K562 (cell line): Measurements from ENCODE around the gene PRMT2.

ENCODE experiments used
- BHLHE40 ChIP-seq: IDR thresholded peaks from 2 replicates; pipeline ENCODE4 v1.6.1; 2011; ENCODE audit warnings: low read length, improper control_type of control experiment
- CEBPZ ChIP-seq: fragments of 150-350 bp; IDR thresholded peaks from 2 replicates; pipeline ENCODE4 v1.6.1; 2014; ENCODE audit warnings: low read depth, mild to moderate bottlenecking, low read length, borderline replicate concordance
- CTCF ChIP-seq, 3 experiments: IDR thresholded peaks in 2 of 3; conservative IDR thresholded peaks in 1 of 3; 2 replicates each; pipeline ENCODE4 v1.5.1; 2011 to 2012; ENCODE audit warnings: low read length in 3 of 3, mild to moderate bottlenecking in 3 of 3, control low read depth in 2 of 3, improper control_type of control experiment in 1 of 3, inconsistent platforms in 1 of 3, low read depth in 1 of 3, mixed read lengths in 1 of 3, moderate library complexity in 1 of 3; ENCODE audit not compliant: insufficient read depth in 2 of 3
- GATAD2A ChIP-seq: fragments of 450-650 bp; IDR thresholded peaks from 2 replicates; pipeline ENCODE4 v1.6.1; 2017
- GMEB1 ChIP-seq: fragments of 250-450 bp; sonication (Bioruptor Pico); IDR thresholded peaks from 2 replicates; pipeline ENCODE4 v1.4.0; 2020; ENCODE audit warnings: mild to moderate bottlenecking
- HMGXB4 ChIP-seq: sonication (generic); formaldehyde crosslinking; IDR thresholded peaks from 2 replicates; pipeline ENCODE4 v1.8.1; 2023; ENCODE audit warnings: mild to moderate bottlenecking, missing genetic modification reagents
- IRF1 ChIP-seq: sonication (generic); formaldehyde crosslinking; IDR thresholded peaks from 2 replicates; pipeline ENCODE4 v1.8.0; 2022; ENCODE audit warnings: missing genetic modification reagents, mild to moderate bottlenecking, borderline replicate concordance
- IRF2 ChIP-seq: sonication (generic); formaldehyde crosslinking; IDR thresholded peaks from 2 replicates; pipeline ENCODE4 v1.8.1; 2022; ENCODE audit warnings: mild to moderate bottlenecking, missing genetic modification reagents
- POLR2G ChIP-seq: fragments of 200-400 bp; formaldehyde crosslinking; IDR thresholded peaks from 2 replicates; pipeline ENCODE4 v1.6.1; 2017; ENCODE audit warnings: low read depth, mild to moderate bottlenecking, antibody characterized with exemption, low read length, moderate library complexity
- RHOXF2B ChIP-seq: fragments of 250-450 bp; sonication (Bioruptor Pico); conservative IDR thresholded peaks from 2 replicates; pipeline ENCODE4 v1.5.1; 2021
- ZBTB2 ChIP-seq: fragments of 450-650 bp; IDR thresholded peaks from 2 replicates; pipeline ENCODE4 v1.6.1; 2016; ENCODE audit warnings: antibody characterized with exemption
- ZNF699 ChIP-seq: fragments of 250-450 bp; sonication (Bioruptor Pico); IDR thresholded peaks from 2 replicates; pipeline ENCODE4 v1.8.0; 2021; ENCODE audit warnings: mild to moderate bottlenecking, moderate library complexity; ENCODE audit not compliant: insufficient replicate concordance

GRCh38 chr21:46617267-46618051 is 18.0 kb upstream of the PRMT2 start:
- TF ChIP-seq IRF2 (CRISPR knock-in tag) (no peak), ZNF699 (no peak), CEBPZ (no peak), HMGXB4 (CRISPR knock-in tag) (no peak), BHLHE40 (no peak), CTCF (IDR thresholded peaks at IDR 0.05 in 2 of 3, conservative IDR thresholded peaks at IDR 0.05 in 1 of 3; ENCODE audit: insufficient read depth in 2 of 3, low read depth in 1 of 3, low read length in 3 of 3) (no peak), ZBTB2 (no peak), GMEB1 (CRISPR knock-in tag) (no peak), IRF1 (CRISPR knock-in tag) (no peak), RHOXF2B (CRISPR knock-in tag) (no peak), POLR2G (no peak), GATAD2A (no peak)
